ENCODE results near the gene MMP26. TPM values are rescaled to one million over a fixed set of nuclear protein-coding genes. Genes with fewer than 3 reads are reported as not detected.

The MMP26 gene
- total RNA-seq (not detected), polyA plus RNA-seq (not detected)
- long read RNA-seq, donor 1, result 0 reads
- long read RNA-seq, donor 2, result 0 reads
- long read RNA-seq, donor 3, result 0 reads
- long read RNA-seq, donor 4, result 0 reads
- long read RNA-seq, donor 5, result 0 reads
- long read RNA-seq, donor 6, result 0 reads
- long read RNA-seq, donor 7, result 0 reads
- long read RNA-seq, donor 8, result 0 reads
- long read RNA-seq, donor 9, result 0 reads
- long read RNA-seq, donor 10, result 0 reads

DNA sequence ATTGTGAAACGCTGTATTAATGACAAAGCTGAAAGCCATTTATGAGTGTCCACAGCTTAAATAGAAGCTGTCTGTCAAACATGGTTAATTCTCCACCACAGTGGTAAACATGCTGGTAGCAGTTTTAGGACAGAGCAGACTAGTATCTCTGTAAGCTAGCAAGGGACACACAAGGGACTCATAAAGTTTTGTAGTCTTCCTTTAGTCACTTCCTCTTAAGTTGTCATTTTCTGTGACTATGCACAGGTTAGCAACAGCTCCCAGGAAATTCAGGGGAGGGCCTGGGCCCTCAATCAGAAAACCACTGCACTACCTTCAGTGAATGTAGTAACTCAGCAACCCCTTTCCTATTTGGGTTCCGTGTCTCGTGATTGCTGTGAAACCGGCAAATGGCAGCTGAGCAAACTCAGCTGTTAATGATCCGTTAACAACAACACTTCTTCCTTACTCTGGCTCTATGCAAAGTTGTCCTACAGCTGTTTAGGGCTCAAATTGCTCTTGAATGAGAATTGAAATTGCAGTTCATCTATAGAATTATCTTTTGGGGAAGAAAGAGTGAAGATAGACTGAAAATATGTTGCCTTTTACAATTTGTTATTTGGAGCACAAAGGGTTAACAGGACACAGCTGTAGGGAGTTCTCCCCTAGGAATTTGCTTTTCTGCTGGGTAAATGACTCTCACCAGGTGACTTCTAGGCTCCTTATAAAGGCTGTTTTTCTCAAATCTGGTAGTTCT, at the start of gene MMP26:
Gene MMP26, plus strand, starts transcription at position 731 of the 736 bp plus-strand sequence.
- H3K36me3 ChIP-seq, result no peaks in the 10 kb centered on the region
- no peaks in the 10 kb centered on the region for H3K9me3 ChIP-seq
- intact Hi-C loops (cut with DNase I; ENCODE audit: low total_unique reads), result no loop called here
- H3K27ac ChIP-seq, result no peak within 1 kb of the TSS
- peak in 1 of 2 donors; percentile 69 for DNase-seq
- WGBS, 5 donors, result 5 to 41% (median 21%) methylated on average over 5 of the region's 5 CpGs
- H3K27me3 ChIP-seq, result no peaks in the 10 kb centered on the region
- no peak within 1 kb of the TSS for H3K4me3 ChIP-seq
- peaks cover 0 to 6% (median 0%) of the 10 kb centered on the region in 4 donors for H3K4me1 ChIP-seq
- TF ChIP-seq EP300 (IDR thresholded peaks at IDR 0.05) (no peak), POLR2AphosphoS5 (IDR thresholded peaks at IDR 0.05) (no peak), POLR2A (IDR thresholded peaks at IDR 0.05) (no peak)
- TF ChIP-seq, protein P1, sequence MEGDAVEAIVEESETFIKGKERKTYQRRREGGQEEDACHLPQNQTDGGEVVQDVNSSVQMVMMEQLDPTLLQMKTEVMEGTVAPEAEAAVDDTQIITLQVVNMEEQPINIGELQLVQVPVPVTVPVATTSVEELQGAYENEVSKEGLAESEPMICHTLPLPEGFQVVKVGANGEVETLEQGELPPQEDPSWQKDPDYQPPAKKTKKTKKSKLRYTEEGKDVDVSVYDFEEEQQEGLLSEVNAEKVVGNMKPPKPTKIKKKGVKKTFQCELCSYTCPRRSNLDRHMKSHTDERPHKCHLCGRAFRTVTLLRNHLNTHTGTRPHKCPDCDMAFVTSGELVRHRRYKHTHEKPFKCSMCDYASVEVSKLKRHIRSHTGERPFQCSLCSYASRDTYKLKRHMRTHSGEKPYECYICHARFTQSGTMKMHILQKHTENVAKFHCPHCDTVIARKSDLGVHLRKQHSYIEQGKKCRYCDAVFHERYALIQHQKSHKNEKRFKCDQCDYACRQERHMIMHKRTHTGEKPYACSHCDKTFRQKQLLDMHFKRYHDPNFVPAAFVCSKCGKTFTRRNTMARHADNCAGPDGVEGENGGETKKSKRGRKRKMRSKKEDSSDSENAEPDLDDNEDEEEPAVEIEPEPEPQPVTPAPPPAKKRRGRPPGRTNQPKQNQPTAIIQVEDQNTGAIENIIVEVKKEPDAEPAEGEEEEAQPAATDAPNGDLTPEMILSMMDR (IDR thresholded peaks at IDR 0.05), result no peak

DNA sequence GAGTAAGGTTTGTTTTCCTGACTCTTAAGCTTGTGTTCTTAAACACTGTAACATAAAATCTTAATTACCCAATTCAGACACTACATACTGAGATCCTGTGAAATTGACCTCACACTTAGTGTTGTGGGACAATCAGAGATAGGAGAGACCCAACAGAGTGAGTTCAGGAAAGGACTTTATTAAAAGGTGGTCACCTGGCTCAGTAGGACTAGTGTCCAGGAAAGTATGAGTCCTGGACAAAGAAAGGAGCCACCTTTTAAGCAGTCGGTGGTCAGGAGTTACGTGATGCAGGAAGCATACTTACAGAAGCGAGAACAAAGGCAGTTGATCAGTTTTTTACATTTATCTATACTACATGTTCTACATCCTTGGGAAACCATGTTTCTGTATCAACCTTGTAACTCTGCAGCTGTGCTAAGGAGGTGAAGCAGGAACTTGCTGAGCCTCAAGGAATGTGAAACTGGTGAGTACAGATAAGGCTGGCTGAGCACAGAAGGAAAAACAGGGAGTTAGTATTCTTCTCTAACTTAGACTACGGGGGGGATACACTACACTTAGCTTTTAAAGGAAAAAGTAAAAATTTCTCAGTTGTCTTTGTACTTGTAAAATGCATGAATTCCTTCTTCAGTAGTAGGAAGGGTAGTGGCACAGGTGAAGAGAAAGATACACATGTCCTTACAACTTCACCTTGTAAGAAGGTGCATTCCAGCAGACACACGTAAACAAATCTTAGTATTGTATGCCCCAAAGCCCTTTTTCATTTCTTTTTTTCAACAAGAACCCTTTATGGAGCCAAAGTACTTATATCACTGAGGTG, 45.7 kb upstream of the MMP26 start:
- intact Hi-C loops (cut with DNase I; ENCODE audit: low total_unique reads), result no loop called here
- Histone ChIP-seq H3K27me3 (peaks cover 0 to 4% (median 0%) of the 10 kb centered on the region in 3 donors), H3K36me3 (no peaks in the 10 kb centered on the region), H3K4me1 (no peaks in the 10 kb centered on the region), H3K27ac (no peak overlapping the region), H3K4me3 (no peak overlapping the region), H3K9me3 (no peaks in the 10 kb centered on the region)
- TF ChIP-seq, protein P1 (IDR thresholded peaks at IDR 0.05), result no peak
- TF ChIP-seq EP300 (IDR thresholded peaks at IDR 0.05) (no peak), POLR2A (IDR thresholded peaks at IDR 0.05) (no peak), POLR2AphosphoS5 (IDR thresholded peaks at IDR 0.05) (no peak)
- 27 to 50% (median 33%) methylated on average over 5 of the region's 5 CpGs for WGBS, 5 donors
- peak in 1 of 2 donors; percentile 33 for DNase-seq

GRCh38 chr11:4662876-4663275, 41.7 kb upstream of the MMP26 start:
- DNase-seq, result no peak
- H3K9me3 ChIP-seq, result no peaks in the 10 kb centered on the region
- TF ChIP-seq, protein P1 (IDR thresholded peaks at IDR 0.05), result no peak
- TF ChIP-seq POLR2A (IDR thresholded peaks at IDR 0.05), result no peak
- TF ChIP-seq POLR2AphosphoS5 (IDR thresholded peaks at IDR 0.05), result no peak
- no peak for TF ChIP-seq EP300 (IDR thresholded peaks at IDR 0.05)
- WGBS, 5 donors, result 91 to 99% (median 94%) methylated on average over 6 of the region's 6 CpGs
- no peaks in the 10 kb centered on the region for H3K4me1 ChIP-seq
- no peaks in the 10 kb centered on the region for H3K36me3 ChIP-seq
- peaks cover 0 to 4% (median 0%) of the 10 kb centered on the region in 3 donors for H3K27me3 ChIP-seq
- no peak overlapping the region for H3K27ac ChIP-seq
- no peak overlapping the region for H3K4me3 ChIP-seq
- intact Hi-C loops (cut with DNase I; ENCODE audit: low total_unique reads), result no loop called here

GRCh38 chr11:4664183-4664582, 40.4 kb upstream of the MMP26 start:
- TF ChIP-seq EP300 (IDR thresholded peaks at IDR 0.05) (no peak), POLR2AphosphoS5 (IDR thresholded peaks at IDR 0.05) (no peak), POLR2A (IDR thresholded peaks at IDR 0.05) (no peak)
- TF ChIP-seq, protein P1 (IDR thresholded peaks at IDR 0.05), result no peak

More at GRCh38 chr11:4664183-4664582, 40.4 kb upstream of the MMP26 start:
- peaks cover 0 to 4% (median 0%) of the 10 kb centered on the region in 3 donors for H3K27me3 ChIP-seq
- no peaks in the 10 kb centered on the region for H3K4me1 ChIP-seq
- DNase-seq, result no peak
- WGBS, 5 donors, result 89 to 91% (median 90%) methylated on average over 3 of the region's 3 CpGs
- no peak overlapping the region for H3K27ac ChIP-seq
- intact Hi-C loops (cut with DNase I; ENCODE audit: low total_unique reads), result no loop called here
- H3K9me3 ChIP-seq, result no peaks in the 10 kb centered on the region
- H3K36me3 ChIP-seq, result no peaks in the 10 kb centered on the region
- H3K4me3 ChIP-seq, result no peak overlapping the region

Measured in stomach (tissue), 19 donors.